Fibroblast of lung (primary cell): Measurements from ENCODE around the gene MUC12. TPM values are rescaled to one million over a fixed set of nuclear protein-coding genes. Genes with fewer than 3 reads are reported as not detected.

ENCODE experiments used
- DNase-seq, 2 donors: peaks; one replicate each; pipeline versions ENCODE4 v3.0.0 to v3.0.0-alpha.2; 2010; ENCODE audit warnings: low read depth in 2 of 2
- H2AFZ ChIP-seq: 2 replicates; pipeline ENCODE4 v1.5.1; 2012; ENCODE audit warnings: low read length, control low read depth, inconsistent platforms
- H3K27ac ChIP-seq: 2 replicates; pipeline ENCODE4 v1.5.1; 2011; ENCODE audit warnings: low read length, control low read depth; ENCODE audit not compliant: insufficient read depth
- H3K27me3 ChIP-seq: 2 replicates; pipeline ENCODE4 v1.5.1; 2011; ENCODE audit warnings: mild to moderate bottlenecking, low read length; ENCODE audit not compliant: control insufficient read depth, insufficient read depth
- H3K36me3 ChIP-seq: 2 replicates; pipeline ENCODE4 v1.5.1; 2011; ENCODE audit warnings: low read length; ENCODE audit not compliant: control insufficient read depth, insufficient read depth
- H3K4me1 ChIP-seq: 2 replicates; pipeline ENCODE4 v1.5.1; 2011; ENCODE audit warnings: low read length; ENCODE audit not compliant: control insufficient read depth, insufficient read depth; ENCODE audit errors: extremely low read depth
- H3K4me2 ChIP-seq: 2 replicates; pipeline ENCODE4 v1.5.1; 2011; ENCODE audit warnings: low read length, control low read depth; ENCODE audit not compliant: insufficient read depth; ENCODE audit errors: extremely low read depth
- H3K4me3 ChIP-seq, 4 experiments: fragments of 200-600 bp in 1 of 4; sonication (generic) in 1 of 4; replicated peaks in 1 of 4; 2 replicates each; pipeline ENCODE4 v1.5.1; 2011 to 2016; ENCODE audit warnings: low read length in 4 of 4, low read depth in 3 of 4, mild to moderate bottlenecking in 3 of 4, control low read depth in 2 of 4, inconsistent platforms in 1 of 4, mixed read lengths in 1 of 4; ENCODE audit not compliant: insufficient read depth in 1 of 4; ENCODE audit errors: control extremely low read depth in 1 of 4
- H3K79me2 ChIP-seq: 2 replicates; pipeline ENCODE4 v1.5.1; 2012; ENCODE audit warnings: mild to moderate bottlenecking, low read length, inconsistent platforms; ENCODE audit not compliant: control insufficient read depth, insufficient read depth
- H3K9ac ChIP-seq: 2 replicates; pipeline ENCODE4 v1.5.1; 2011; ENCODE audit warnings: mild to moderate bottlenecking, low read length, control low read depth; ENCODE audit not compliant: insufficient read depth
- H3K9me3 ChIP-seq: 2 replicates; pipeline ENCODE4 v1.5.1; 2012; ENCODE audit warnings: low read depth, low read length; ENCODE audit not compliant: control insufficient read depth, insufficient read depth
- H4K20me1 ChIP-seq: 2 replicates; pipeline ENCODE4 v1.5.1; 2011; ENCODE audit warnings: low read length; ENCODE audit not compliant: control insufficient read depth, insufficient read depth; ENCODE audit errors: extremely low read depth
- EZH2 ChIP-seq: IDR thresholded peaks from 2 replicates; pipeline ENCODE4 v1.5.1; 2012; ENCODE audit warnings: low read length, control low read depth, mild to moderate bottlenecking; ENCODE audit errors: missing control alignments
- polyA plus RNA-seq, 2 donors: library from polyadenylated mRNA; depleted of rRNA in 1 of 2; stranded (reverse) in 1 of 2; unstranded in 1 of 2; fragments of >200 nt; gene quantifications; 2 replicates each; pipeline ENCODE4 v1.2.1, GENCODE V29; 2011 to 2012; ENCODE audit warnings: missing spikeins in 1 of 2
- total RNA-seq: library from RNA; depleted of rRNA; stranded (reverse); fragments of >200 nt; gene quantifications from 2 replicates; pipeline ENCODE4 v1.2.1, GENCODE V29; 2014
- TF ChIP-seq, protein P1 (sequence below), 2 donors: IDR thresholded peaks in 1 of 2; conservative IDR thresholded peaks in 1 of 2; 1 replicate in 1 of 2; 2 replicates in 1 of 2; pipeline ENCODE4 v1.5.1; 2011 to 2012; ENCODE audit warnings: low read length in 2 of 2, control low read depth in 1 of 2, inconsistent platforms in 1 of 2, low read depth in 1 of 2, mild to moderate bottlenecking in 1 of 2

Gene MUC12
- total and polyA plus RNA-seq, 2 donors (not counting 1 experiment from before 2014, with no cell fraction given) = 0.50 to 0.95 TPM

DNA sequence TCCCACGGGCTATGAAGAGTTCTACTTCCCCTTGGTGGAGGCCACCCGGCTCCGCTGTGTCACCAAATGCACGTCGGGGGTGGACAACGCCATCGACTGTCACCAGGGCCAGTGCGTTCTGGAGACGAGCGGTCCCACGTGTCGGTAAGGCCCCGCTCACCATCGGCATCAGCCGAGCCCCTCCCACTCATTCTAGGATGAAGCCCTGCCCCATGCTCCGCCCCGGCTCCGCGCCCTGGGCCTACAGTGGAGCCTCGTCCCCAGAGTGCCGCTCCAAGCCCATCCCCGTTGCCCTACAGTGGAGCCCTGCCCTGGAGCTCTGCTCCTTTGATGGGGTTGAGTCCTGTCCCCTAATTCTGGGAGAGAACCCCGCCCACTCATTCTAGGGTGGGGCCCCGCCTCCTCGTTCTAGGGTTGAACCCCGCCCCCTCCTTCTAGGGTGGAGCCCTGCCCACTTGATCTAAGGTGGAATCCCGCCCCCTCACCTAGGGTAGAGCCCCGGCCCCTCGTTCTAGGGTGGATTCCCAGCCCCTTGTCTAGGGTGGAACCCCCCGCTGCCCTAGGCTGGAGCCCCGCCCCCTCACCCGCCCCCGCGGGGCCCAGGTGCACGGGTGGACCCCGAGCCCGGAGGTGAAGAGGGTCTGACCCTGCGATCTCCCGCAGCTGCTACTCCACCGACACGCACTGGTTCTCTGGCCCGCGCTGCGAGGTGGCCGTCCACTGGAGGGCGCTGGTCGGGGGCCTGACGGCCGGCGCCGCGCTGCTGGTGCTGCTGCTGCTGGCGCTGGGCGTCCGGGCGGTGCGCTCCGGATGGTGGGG is 3.4 kb upstream of the MUC12 start:
- peak; percentile 25 for DNase-seq

DNA sequence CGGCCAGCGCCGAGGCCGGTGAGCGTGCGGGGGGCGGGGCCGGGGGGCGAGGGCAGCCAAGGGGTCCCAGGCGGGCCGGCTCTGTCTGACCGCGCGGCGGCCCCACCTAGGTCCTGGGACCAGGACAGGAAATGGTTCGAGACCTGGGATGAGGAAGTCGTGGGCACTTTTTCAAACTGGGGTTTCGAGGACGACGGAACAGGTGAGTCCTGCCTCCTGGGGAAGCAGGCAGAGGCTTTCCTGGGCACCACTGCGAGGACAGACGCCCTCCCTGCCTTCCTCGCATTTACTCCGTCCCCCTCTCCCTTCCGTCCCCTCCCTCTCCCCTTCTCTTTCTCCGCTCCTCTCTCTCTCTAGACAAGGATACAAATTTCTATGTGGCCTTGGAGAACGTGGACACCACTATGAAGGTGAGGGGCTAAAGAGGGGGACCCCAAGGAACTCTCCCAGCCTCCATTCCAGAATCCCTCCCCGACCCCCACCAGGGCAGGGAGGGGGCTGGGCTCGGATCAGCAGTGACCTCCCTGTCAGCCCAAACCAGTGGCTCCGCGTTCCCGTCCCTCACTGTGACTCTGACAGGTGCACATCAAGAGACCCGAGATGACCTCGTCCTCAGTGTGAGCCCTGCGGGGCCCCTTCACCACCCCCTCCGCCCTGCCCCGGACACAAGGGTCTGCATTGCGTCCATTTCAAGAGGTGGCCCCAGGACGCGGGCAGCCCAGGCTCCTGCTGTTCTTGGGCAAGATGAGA is 2.6 kb upstream of the MUC12 start:
- H3K27me3 ChIP-seq = peaks cover 32% of the 10 kb centered on the region
- H3K4me1 ChIP-seq = no peaks in the 10 kb centered on the region
- H3K27ac ChIP-seq = no peak overlapping the region
- no peak overlapping the region for H3K4me3 ChIP-seq
- H3K36me3 ChIP-seq = no peaks in the 10 kb centered on the region
- no peaks in the 10 kb centered on the region for H3K79me2 ChIP-seq
- no peak overlapping the region for H3K4me2 ChIP-seq
- no peak overlapping the region for H2AFZ ChIP-seq
- H3K9ac ChIP-seq = no peak overlapping the region
- TF ChIP-seq EZH2 = peak; percentile 92
- TF ChIP-seq, protein P1, sequence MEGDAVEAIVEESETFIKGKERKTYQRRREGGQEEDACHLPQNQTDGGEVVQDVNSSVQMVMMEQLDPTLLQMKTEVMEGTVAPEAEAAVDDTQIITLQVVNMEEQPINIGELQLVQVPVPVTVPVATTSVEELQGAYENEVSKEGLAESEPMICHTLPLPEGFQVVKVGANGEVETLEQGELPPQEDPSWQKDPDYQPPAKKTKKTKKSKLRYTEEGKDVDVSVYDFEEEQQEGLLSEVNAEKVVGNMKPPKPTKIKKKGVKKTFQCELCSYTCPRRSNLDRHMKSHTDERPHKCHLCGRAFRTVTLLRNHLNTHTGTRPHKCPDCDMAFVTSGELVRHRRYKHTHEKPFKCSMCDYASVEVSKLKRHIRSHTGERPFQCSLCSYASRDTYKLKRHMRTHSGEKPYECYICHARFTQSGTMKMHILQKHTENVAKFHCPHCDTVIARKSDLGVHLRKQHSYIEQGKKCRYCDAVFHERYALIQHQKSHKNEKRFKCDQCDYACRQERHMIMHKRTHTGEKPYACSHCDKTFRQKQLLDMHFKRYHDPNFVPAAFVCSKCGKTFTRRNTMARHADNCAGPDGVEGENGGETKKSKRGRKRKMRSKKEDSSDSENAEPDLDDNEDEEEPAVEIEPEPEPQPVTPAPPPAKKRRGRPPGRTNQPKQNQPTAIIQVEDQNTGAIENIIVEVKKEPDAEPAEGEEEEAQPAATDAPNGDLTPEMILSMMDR (conservative IDR thresholded peaks at IDR 0.05 in 1 of 2, IDR thresholded peaks at IDR 0.05 in 1 of 2; ENCODE audit: low read depth in 1 of 2, low read length in 2 of 2) = no peak
- H4K20me1 ChIP-seq = no peaks in the 10 kb centered on the region
- no peaks in the 10 kb centered on the region for H3K9me3 ChIP-seq
- no peak for DNase-seq

More for the DNA sequence above, 3.4 kb upstream of the MUC12 start:
- Histone ChIP-seq H3K27ac (no peak overlapping the region), H3K27me3 (peaks cover 32% of the 10 kb centered on the region), H3K36me3 (no peaks in the 10 kb centered on the region), H3K9me3 (no peaks in the 10 kb centered on the region), H3K9ac (no peak overlapping the region), H4K20me1 (no peaks in the 10 kb centered on the region), H3K4me2 (peak overlapping the region; percentile 15), H3K4me3 (no peak overlapping the region), H3K79me2 (no peaks in the 10 kb centered on the region), H3K4me1 (no peaks in the 10 kb centered on the region), H2AFZ (peak overlapping the region; percentile 35)
- no peak for TF ChIP-seq EZH2
- TF ChIP-seq, protein P1 (conservative IDR thresholded peaks at IDR 0.05 in 1 of 2, IDR thresholded peaks at IDR 0.05 in 1 of 2; ENCODE audit: low read depth in 1 of 2, low read length in 2 of 2) = peak; percentile 58 to 62

- TF ChIP-seq EZH2 = peak; percentile 52
- TF ChIP-seq, protein P1 (conservative IDR thresholded peaks at IDR 0.05 in 1 of 2, IDR thresholded peaks at IDR 0.05 in 1 of 2; ENCODE audit: low read depth in 1 of 2, low read length in 2 of 2) = no peak
- Histone ChIP-seq H3K4me3 (no peak overlapping the region), H4K20me1 (no peaks in the 10 kb centered on the region), H3K36me3 (no peaks in the 10 kb centered on the region), H3K27me3 (peaks cover 37% of the 10 kb centered on the region), H2AFZ (no peak overlapping the region), H3K27ac (no peak overlapping the region), H3K9me3 (no peaks in the 10 kb centered on the region), H3K79me2 (no peaks in the 10 kb centered on the region), H3K4me2 (no peak overlapping the region), H3K4me1 (no peaks in the 10 kb centered on the region), H3K9ac (no peak overlapping the region)
- DNase-seq = no peak
Observed at GRCh38 chr7:100967292-100967863, 2.0 kb upstream of the MUC12 start.
